GM21786 (cell line): ENCODE measurements around the gene RIN3.

Source experiments
- ATAC-seq: cut with Tn5 transposase; IDR thresholded peaks from one replicate; pipeline ENCODE4 v1.9.1; 2021; ENCODE audit not compliant: unreplicated experiment

The RIN3 gene

DNA sequence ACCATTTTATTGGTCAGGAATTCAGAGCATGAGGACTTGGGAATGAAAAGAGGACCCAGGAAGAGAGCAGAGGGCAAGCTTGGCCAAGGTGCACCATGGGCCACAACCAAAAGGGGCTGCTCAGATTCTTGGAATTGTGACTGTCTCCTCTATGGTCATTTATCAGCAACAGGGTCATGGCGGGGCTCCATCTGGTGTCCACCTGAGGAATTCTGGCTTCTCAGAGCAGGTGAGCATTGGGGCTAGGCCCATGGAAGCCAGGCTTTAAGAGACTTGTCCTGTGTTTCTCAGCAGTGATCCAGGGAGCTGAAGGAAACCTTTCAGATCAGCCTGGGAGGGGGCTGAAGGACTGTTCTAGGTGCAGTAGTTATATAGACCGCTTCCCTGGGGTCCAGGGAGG, 2.6 kb upstream of the RIN3 start:
- no peak for ATAC-seq

DNA sequence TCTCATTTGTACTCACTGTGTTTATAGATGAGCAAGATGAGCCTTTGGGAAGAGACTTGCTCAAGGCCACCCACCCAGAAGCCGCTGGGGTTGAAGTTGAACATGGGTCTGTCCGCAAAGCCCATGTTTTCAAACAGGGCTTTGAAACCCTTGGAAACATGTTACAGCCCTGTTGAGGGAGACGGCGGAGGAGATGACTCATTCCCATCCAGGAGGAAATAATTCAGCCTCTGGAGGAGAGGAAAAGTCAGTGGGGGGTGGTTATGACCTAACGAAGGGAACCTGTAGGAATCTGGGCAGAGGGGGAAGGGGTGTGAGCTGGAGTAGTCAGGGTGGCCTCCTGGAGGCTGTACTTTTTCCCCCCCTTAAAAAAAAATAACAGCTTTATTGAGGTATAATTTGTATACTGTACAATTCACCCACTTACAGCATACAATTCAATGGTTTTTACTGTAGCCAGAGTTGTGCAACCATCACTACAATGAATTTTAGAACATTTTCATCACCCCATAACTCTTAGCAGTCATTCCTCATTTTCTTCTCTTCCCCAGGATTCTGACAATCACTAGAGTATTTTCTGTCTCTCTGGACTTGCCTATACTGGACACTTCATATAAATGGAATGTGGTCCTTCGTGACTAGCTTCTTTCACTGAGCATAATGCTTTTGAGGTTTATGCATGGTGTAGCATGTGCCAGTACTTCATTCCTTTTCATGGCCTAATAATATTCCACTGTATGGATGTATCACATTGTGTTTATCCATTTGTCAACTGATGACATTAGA, 1.9 kb upstream of the RIN3 start:
- ATAC-seq = no peak

DNA sequence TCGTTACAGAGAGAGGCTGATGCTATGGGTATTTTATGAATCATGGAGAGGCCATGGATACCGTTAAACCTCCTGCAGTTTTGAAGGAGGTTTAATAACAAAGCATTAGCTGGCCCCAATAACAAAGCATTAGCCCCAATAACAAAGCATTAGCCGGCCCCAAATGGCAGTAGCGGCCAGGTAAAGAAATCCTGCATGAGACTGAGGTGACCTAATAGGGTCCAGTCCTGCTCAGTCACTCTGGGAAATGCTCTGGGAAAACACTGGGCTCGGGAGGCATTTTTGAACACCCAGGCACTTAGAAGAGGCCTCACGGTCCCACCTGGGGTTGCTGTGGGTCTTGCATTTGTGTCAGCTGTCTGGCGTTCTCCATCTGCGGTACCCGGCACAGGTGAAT, 776 bp upstream of the RIN3 start:
- ATAC-seq = no peak

DNA sequence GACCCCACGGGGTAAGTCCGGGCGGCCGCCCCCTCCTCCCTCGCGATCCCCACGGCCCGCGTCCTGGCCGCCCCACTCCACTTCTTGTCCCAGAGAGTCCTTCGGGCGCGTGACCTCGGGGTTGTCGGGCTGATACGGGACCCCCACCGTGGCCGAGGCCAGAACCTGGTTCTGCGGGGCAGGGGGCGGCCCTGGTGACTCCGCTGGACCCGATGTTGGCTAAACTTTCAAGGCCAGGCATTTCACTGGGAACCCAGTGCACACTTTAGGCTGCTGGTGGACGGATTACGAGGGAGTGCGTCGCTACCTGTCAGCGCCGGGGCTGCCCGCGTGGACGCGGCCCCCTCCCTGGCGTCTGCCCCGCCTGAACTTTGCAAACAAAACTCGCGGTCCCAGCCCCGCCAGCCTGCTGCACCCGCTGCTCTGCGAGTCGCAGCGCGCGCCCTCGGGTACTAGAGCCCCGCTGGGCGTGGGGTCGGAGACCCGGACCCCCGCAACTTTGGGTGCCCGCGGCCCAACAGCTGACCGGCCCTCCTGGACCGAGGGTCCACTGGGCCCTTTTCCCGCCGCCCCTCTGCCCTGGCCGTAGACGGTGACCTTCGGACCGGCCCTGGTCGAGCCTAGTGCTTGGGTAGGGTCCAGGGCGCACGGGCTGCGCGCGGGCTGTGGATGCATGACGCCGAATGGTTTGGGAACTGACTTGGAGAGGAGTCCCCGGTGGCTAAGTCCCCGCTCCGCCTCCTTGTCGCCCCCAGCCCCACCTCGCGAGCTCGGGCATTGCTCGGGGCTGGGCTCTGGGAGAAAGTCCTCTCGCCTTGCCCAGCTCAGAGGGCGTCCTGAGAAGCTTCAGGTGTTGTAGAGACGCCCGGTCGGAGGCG, 624 bp downstream of the RIN3 start:
- no peak for ATAC-seq

DNA sequence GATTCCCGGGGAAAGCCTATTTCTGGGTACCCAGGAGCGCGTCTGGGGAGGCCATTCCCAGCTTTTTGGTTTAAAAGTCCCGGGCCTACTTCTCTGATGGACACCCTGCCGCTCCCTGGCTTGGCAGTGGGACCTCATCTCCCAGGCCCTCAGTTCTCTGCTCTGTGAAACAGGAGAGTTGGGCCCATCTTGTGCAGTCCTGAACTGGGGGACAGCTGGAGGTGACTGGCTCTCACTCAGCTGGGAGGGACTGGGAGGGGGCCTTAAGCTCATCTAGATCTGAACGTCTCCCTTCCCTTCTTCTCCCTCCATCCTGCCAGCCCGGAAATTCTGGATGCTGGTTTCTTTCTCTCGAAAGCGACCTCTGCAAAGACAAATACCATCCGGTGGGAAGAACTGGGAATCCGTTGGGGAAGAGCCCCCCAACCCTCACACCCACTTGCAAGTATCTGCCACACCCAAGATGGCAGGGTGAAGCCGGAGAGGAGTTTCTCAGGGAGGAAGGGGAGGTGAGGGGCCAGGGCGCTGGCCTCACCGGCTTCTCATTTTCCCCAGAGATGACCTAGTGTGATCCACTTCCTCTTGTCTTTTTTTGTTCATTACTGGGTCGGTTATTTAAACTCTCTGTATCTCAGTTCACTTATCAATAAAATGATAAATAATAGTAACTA, 1.4 kb downstream of the RIN3 start:
- ATAC-seq = no peak

DNA sequence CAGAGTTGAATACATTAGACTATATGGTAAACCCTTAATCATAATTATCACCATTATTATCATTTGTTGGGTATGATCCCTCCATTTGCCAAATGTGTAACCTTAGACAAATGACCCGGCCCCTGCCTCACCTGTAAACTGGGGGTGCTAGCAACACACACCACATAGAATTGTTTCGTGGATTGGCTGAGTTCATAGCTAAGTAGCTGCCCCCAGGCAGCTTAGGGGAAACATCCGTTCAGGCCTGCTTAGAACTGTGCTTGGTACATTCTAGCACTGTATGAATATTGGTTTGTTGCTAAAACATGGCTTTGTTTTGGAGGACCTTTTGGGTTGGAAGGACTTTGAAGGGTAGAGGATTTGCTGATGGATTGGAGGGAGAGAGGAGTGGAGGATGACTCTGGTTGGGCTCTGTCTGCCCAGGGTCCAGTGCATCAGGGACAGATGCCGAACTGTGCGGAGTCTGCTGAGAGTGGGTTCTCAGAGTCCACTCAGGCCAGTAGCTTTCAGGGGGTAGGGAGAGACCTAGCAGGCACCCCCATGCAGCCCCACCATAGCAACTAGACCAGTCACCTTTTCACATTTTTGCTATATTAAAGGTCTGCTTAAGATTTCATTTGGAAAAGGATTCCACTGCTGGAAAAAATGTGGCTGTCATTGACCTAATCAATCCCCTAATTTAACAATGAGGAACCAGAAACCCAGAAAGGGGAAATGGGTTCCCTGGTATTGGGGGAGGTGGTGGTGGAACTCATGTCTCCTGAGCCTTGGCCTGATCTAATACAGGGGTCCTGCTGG, 2.2 kb downstream of the RIN3 start:
- no peak for ATAC-seq

DNA sequence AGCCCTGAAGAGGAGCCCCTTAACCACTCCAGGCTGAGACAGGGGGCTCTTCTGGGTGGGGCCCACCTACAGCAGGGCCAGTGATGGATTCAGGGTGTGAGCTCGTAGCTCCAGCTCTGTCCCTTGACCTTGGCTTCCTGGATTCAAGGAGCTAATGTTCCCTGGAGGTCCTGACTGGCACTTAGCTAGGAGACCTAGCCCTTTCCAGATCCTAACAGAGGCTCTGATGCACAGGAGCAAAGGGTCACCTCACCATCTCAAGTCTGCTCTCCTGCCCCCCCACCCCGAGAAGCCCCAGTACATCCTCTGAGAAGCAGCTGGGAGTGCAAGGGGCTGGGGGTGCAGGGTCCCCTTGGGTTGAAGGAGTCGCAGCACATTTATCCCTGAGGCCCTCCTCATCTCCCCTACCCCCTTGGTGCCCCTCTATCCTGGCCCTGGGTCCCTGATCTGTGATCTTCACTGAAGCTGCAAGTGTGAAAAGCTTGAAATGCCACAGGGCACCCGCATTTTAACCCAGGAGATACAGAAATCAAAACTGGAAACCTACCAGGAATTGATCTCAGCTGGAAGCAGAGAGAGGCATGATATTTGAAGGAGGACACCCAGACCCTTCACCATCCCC, 2.9 kb downstream of the RIN3 start:
- no peak for ATAC-seq

DNA sequence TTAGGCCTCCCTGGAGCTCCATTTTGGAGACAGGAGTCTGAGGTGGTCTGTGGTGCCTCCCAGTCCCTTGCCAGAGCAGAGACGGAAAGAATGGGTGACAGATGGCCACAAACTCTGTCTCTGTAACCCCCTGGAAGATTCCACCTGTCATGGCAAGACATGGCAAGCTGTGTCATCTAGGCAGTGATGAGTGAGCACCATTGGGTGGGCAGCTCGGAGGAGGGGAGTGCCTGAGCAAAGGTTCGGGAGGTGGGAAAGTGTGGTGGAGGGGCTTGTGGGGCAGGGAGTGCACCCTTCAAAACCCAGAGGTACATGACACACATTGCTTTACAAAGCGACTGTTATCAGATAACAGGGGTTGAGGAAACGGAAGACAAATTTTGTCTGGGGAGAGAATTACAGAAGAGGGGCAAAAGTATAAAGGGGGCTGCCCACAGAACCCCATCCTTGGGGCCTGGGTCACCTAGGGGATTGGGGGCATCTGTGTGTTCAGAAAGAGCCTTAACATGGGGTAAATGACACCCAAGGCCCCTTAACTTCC, 3.5 kb downstream of the RIN3 start:
- no peak for ATAC-seq

DNA sequence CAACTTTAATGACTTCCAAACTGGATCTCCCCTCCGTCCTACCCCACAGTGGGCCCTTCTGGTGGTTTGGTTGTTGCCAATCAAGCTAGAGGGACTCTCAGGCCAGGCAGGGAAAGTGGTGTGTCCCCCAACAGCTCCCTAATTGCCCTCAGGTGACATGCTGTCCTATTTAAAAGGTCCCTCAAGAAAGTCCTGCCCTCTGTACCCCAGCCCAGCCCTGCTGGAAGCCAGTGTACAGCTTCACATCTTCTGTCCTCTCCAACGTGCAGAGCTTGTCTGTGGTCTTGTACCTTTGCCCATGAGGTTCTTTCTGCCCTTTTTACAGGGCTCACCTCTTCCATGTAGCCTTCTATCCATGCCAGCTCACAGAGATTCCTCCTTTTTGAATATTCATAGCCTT, 4.2 kb downstream of the RIN3 start:
- no peak for ATAC-seq

DNA sequence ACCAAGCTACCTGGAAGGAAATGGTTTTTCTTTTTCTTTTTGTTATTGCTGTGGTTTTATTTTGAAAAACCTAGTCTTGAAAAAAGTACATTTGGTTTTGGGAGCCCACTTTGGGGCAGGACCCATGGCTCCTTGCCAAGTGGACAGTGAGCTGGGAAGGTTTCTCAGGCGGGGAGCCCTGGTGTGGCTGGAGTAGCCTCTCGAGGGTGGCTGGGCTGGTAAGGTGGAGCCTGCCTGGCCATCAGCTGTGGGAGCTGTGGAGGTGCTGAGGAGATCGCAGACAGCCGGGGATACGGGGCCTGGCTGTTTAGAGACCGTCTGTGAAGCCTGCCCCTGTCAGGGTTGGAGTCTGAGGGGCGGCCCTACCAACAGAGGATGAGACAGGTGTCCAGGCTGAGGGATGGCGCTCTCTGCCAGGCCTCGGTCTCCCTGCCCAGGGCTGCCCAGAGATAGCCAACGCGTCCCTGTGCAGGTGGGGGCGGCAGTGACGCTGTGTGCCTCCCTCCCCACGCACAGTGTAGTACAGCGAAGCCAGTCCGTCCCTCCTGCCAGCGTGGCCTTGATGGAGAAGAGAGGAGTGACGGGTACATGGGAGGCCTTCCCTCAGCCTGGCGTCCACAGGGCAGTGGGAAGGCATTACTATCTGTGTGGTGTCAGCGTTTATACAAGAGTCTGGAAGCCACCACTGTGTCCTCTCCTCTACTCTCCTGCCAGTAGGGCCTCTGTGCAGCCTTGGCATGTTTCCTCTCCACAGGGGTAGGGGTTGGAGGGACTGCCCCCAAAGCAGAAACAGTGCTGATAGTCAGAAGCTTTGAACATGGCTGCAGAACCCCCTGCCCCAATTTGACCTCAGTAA, 5.9 kb downstream of the RIN3 start:
- no peak for ATAC-seq

DNA sequence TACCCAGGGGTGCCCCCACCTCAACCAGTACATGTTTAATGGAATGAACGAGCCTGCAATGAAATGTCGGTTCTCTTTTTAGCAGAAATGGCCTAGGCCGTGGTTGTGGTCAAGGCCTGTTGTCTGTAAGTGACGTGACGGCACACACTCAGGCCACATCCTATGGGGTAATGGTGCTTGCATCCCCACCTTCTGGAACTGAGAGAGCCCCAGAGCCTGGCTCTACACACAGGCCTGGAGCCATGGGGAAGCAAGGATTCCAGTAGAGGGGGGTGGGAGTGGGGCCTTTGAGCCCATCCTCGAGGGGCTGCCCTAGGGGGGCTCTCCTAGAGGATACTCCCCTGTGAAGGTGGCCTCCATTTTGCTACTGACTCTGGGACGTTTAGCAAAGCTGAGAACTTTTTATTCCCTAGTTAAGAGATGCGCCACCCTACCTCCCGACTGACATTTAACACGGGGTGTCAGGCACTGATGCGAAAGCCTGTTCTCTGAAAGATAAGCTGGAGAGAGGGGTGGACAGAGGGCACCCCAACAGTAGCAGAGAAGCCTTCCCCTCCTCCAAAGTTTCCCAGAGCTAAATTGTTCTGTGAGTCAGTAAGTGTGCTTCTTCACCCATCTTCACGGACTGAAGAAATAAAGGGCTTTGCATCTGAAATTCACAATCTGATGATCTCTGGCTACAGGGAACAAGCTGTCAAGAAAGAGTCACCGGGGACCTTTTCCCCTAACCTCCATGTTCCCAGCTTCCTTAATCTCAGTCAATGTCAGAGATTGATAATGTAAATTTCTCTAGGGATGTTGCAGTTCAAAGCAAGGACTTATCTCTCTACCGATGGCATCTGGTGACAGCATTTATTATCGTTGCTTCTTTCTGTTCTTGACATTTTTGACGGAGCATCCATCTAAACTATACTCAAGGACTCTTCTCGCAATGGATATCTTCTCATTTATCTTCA, 6.8 kb downstream of the RIN3 start:
- no peak for ATAC-seq

DNA sequence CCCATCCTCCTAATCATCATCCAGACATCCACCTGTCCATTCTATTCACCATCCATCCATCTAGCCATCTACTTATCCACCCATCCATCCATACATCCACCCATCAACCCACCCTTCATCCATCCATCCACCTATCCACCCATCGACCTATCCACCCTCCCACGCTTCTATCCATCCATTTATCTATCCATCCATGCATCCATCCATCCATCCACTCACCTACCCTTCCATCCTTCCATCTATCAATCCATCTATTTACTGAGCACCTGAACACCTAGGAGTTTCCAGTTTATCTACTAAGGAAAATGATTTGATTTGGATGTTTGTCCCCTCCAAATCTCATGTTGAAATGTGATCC, 7.5 kb downstream of the RIN3 start:
- no peak for ATAC-seq

DNA sequence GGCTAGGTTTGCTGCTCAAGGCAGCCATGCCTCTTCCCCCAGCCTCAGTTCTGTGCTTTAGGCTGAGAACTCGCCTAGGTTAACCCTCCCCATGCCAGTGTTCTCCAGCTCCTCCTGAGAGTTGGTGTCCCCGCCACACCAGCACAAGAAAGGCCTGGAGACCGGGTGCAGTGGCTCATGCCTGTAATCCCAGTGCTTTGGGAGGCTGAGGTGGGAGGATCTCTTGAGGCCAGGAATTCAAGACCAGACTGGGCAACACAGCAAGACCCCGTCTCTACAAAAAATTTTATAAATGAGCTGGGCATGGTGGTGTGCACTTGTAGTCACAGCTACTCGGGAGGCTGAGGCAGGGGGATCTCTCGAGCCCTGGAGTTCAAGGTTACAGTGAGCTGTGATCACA, 10.2 kb downstream of the RIN3 start:
- no peak for ATAC-seq

DNA sequence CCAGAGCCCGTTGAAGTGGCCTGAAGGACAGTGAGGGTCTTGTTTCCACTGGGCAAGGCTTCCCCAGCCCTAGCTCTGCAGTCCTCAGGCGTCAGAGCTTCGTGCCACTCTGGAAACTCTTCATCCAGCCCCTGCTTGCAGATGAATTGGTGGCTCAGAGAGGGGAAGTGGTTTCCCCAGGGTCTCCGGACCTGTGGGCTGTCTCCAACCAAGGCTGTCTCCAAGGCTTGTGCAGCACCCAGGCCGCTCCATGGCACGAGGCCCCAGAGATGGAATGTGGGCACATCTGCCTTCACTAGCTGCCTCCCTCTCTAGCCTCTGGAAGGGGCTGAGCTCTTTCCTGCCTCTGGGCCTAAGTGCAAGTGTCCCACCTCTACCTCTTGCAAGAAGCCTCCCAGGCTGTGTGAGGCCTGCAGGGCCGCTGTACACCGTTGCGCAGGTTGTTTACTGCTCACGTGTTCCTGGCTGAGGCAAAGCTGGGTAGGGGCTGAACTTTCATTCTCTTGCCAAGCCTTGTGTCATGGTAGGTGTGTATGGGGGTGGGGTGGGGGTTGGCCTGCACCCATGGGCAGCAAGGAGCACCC, 11.1 kb downstream of the RIN3 start:
- no peak for ATAC-seq

DNA sequence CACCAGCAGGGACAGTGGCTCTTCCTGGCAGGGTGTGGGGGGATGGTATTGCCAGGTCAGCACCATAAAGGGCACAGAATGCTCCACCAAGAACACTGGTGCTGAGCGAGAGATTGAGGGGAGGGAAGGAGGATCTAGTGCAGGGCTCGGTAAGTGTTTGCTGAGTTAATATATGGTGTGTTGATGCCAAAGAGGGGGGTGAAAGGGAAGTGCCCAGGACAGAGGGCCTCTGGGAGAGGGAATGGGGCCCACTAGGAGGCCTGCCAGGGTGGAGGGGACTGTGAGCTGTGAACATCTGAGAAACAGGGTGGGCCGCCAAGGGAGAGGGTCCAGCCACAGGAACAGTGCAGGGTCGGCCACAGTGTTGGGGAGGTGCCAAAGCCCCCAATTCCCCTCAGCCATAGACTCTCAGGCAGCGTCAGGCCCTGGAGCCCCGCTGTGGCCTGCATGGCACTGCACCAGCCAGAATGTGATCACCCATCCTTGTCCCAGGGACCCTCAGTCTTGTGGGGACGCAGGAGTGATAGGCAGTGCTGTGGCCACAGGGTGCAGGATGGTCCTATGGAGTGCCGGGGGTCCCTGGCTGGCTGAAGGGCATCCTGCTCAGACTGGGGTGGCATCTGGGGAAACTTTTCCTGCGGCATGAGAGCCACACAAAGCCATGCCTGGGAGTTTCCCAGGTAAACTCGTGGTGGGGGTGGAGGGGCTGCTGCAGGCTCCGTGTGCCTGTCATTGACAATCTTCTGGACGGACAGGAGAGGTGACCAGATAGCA, 11.9 kb downstream of the RIN3 start:
- no peak for ATAC-seq

DNA sequence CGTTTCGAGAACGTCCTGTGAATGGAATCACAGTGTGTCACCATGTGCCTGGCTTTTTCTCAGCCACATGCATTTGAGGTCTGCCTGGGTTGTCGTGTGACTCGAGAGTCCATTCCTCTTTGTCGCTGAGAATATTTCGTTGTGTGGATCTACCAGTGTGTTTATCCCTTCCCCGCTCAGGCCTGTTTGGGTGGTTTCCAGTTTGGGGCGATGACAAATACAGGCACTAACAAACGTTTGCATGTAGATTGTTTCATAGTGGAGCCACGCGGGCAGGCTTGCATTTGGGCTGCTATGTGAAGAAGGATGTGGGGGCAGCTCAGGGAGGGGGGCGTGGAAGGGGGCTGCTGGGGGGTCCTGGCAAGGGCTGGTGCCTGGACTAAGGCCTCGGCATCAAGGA, 14.1 kb downstream of the RIN3 start:
- ATAC-seq = no peak

DNA sequence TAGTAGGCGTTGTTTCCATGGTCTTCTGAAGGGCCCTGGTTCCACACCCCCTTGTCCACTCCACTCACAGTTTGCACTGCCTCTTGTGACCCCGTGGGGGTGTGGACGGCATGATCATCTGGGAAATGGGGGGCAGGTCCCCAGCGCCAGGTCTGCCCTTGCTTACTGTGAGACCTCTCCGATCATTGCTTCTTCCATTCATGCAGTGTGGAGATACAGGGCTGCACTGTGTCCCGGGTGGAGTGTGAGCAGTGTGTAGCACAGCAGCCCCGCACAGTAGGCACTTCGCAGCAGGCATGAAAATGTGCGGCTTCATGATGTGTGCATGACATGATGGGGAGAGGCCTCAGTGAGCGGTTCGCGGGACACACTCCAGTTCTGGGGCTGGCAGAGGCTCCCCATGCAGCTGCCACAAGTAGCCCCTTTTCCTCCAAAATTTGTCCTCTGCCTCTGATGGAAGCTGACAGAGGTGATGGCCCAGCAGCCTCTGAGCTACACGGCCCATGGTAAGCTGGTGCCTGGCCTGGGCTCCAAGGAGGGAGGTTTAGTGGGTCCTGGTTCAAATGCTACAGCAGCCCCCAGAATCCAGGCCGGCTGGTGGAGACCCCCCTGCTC, 15.0 kb downstream of the RIN3 start:
- ATAC-seq = no peak
